Measurements from ENCODE around the gene CCDC188. TPM values are rescaled to one million over a fixed set of nuclear protein-coding genes. Genes with fewer than 3 reads are reported as not detected.

CCDC188 gene
- total RNA-seq, 1 donor = not detected

DNA sequence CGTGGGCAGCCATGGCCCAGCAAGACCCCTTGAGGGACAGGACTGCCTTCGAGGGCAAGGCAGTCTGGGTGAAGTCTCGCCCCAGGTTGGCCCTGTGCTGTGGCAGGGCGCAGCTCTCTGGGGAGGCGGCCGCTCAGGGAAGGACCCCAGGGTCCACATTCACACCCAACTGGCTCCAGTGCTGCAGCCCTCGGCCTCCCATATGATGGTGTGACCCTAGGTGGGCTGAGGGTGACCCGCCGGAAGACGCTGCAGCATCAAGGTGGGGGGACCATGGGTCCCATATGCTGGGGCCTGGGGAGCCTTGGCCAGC is 28.0 kb upstream of the CCDC188 start:
- Histone ChIP-seq H3K9me3 (ENCODE audit: low read depth, low read length) (no peaks in the 10 kb centered on the region), H3K4me1 (ENCODE audit: insufficient read depth, low read length) (no peaks in the 10 kb centered on the region), H3K4me3 (ENCODE audit: low read length) (no peak overlapping the region), H3K27me3 (ENCODE audit: insufficient read depth, low read length) (no peaks in the 10 kb centered on the region)

DNA sequence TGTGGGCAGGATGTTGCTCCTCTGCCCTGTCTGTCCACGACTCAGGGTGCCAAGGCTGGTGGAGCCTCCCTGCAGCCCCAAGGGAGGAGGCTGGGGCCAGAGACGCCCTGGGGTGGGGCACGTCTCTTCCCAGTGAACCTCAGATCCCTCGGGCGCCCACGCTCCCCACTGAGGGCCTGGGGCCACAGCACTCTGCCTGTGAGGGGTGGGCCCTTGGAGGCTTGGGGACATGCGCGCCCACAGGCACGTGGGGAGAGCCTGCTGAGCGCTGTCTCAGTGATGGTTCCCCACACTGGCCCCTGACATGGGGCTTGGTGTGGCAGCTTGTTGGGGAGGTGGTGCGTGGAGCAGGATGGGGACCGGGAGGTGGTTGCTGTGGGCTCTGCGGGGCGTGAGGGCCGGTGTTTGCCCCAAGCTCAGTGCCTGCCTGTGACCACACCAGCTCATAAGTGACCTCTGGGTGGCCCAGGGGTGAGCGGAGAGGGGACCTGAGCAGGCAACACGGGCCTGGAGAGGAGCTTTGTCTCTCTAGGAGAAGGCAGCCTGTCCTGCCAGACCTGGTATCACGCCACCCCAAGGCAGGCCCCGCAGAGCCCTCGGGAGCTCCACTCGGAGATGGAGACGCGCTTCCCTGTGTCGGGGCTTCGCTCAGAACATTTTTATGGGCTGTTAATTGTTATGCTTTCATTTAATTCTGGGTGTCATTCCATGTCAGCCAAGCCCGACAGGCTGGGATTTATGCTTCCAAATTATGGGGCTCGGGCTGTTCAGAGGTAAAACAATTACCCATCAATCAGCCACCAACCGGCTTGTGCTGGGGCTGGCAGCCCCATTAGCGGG is 27.4 kb upstream of the CCDC188 start:
- Histone ChIP-seq H3K27me3 (ENCODE audit: insufficient read depth, low read length) (no peaks in the 10 kb centered on the region), H3K9me3 (ENCODE audit: low read depth, low read length) (no peaks in the 10 kb centered on the region), H3K4me1 (ENCODE audit: insufficient read depth, low read length) (no peaks in the 10 kb centered on the region), H3K4me3 (ENCODE audit: low read length) (no peak overlapping the region)

DNA sequence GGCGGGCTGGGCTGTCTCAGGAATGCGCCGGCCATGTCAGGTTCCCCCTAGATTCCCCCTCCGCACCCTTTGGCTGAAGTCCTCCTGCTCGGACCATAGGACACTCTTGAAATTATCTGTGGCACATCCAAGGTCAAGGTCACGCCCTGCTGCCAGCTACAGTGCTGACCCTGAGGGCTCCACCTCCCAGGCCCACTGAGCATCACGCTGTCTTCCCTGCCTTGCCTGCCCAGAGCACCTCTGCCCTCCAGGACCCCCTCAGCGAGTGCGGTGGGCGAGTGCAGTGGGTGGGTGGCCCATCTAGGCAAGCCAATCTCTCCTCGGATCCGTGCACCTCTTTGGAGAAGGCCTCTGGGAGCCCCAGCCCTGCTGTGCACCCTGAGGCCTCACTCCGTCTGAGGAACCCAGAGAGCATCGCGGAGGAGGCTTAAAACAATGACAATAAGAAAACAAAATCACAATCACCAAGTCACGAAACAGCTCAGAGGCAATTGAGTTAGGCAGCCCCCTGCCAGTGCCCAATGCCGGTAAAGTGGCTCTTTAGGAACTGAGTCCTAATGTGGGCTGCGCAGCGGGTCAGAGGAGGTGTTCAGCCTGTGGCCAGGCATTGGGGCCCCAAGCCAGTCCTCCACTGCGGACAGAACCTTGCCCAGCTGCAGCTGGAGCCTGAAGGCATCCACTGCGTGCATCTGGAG is 26.5 kb upstream of the CCDC188 start:
- H3K9me3 ChIP-seq (ENCODE audit: low read depth, low read length) = no peaks in the 10 kb centered on the region
- H3K4me3 ChIP-seq (ENCODE audit: low read length) = no peak overlapping the region
- no peaks in the 10 kb centered on the region for H3K27me3 ChIP-seq (ENCODE audit: insufficient read depth, low read length)
- no peaks in the 10 kb centered on the region for H3K4me1 ChIP-seq (ENCODE audit: insufficient read depth, low read length)

DNA sequence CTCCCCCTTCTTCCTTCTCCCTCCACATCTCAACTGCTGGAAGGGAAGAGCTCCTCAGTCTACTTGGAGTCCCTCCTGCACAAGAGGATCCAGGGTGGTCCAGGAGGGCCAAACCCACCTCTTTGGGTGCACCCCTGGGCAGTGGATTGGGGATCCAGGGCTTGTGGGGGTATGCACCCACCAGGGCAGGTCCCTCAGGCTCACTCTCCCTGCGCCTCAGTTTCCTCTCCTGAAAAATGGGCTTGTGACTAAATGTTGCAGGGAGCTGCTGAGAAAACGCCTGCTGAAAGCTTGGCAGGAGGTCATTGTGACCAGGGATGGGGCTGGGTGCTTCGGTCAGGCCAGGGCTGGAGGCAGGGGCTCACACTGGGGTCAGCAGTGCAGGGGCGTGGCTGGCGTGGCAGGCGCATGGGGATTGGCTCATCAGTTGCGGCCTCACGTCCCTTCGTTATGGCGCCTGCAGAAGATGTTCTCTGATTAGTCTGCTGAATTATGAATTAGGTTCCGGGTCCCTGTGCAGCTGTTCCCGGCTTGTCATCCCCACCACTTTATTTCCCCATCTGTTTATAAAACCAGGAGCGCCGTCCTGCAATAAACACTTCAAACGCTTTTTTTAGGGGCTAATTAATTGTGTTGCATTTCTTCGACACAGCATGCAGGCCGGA is 25.7 kb upstream of the CCDC188 start:
- Histone ChIP-seq H3K27me3 (ENCODE audit: insufficient read depth, low read length) (no peaks in the 10 kb centered on the region), H3K4me1 (ENCODE audit: insufficient read depth, low read length) (no peaks in the 10 kb centered on the region), H3K9me3 (ENCODE audit: low read depth, low read length) (no peaks in the 10 kb centered on the region), H3K4me3 (ENCODE audit: low read length) (no peak overlapping the region)

DNA sequence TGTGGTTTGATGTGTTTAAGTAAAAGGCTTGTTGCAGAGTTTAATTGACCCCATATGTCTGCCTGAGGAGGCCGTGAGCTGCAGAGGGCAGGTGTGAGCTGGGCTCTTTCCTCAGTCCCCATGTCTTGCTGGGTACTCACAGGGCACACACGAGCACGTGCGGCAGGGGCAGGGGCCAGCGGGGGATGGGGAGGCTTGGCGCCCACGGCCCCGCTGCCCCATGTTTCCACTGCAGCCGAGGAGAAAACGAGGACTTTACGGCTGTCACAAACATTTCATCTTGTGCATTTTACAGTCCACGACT is 24.7 kb upstream of the CCDC188 start:
- H3K4me1 ChIP-seq (ENCODE audit: insufficient read depth, low read length) = no peaks in the 10 kb centered on the region
- H3K27me3 ChIP-seq (ENCODE audit: insufficient read depth, low read length) = no peaks in the 10 kb centered on the region
- no peak overlapping the region for H3K4me3 ChIP-seq (ENCODE audit: low read length)

DNA sequence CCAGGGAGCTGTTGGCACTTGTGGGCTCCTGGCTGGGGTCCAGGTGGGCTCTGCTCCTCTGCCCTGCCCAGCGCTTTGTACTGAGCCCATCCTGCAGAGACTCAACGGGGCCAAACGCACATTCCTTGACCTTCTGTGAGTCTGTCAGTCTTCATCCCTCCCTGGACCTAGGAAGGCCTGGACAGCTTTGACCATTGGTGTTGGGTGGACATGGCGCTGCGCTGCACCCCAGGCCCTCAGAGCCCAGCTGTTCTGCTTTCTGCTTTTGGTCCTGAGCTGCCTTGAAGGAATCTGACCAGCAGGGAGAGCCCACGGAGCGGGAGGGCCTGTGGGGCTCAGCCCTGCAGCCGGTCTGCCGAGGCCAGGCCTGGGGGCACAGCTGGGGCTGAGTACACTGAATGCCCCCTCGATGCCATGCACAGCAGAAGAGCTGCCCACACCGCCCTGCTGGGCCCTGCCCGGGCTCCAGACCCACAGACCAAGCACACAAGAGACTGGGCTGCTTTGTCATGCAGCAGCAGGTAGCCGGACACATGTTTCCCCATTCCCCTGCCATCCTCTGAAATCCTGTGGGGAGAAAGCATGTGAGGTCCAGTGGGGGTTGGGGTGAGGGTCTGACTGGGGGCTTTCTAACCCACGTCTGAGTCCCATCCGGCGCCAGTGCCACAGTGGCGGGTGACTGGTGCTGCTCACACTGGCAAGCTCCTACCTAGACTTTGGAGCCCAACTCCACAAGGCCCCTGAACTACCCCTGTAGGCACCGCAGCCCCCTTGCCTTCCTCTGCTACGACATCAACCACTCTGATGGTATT is 24.1 kb upstream of the CCDC188 start:
- Histone ChIP-seq H3K4me3 (ENCODE audit: low read length) (no peak overlapping the region), H3K27me3 (ENCODE audit: insufficient read depth, low read length) (no peaks in the 10 kb centered on the region), H3K4me1 (ENCODE audit: insufficient read depth, low read length) (no peaks in the 10 kb centered on the region), H3K9me3 (ENCODE audit: low read depth, low read length) (no peaks in the 10 kb centered on the region)

More for the DNA sequence above, 24.7 kb upstream of the CCDC188 start:
- H3K9me3 ChIP-seq (ENCODE audit: low read depth, low read length) = no peaks in the 10 kb centered on the region

DNA sequence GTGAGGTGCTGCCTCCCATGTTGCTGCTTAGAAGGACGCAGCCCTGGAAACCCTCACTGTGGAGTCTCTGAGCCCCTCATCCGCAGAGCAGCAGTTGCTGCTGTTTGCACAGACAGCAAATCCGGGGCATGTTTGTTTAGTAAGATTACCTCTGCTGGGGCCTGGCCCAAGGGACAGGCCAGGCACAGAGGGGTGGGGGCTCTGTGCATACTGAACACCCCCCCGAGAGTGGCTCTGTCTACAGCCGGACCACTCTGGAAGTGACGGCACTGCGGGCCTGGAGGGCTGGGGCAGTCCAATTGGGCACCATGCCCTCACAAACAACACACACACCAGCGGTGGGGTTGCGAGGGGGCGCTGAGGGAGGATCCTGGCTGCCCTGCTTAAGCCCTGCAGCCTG is 22.9 kb upstream of the CCDC188 start:
- no peaks in the 10 kb centered on the region for H3K9me3 ChIP-seq (ENCODE audit: low read depth, low read length)
- H3K4me1 ChIP-seq (ENCODE audit: insufficient read depth, low read length) = no peaks in the 10 kb centered on the region
- H3K4me3 ChIP-seq (ENCODE audit: low read length) = no peak overlapping the region
- H3K27me3 ChIP-seq (ENCODE audit: insufficient read depth, low read length) = no peaks in the 10 kb centered on the region

DNA sequence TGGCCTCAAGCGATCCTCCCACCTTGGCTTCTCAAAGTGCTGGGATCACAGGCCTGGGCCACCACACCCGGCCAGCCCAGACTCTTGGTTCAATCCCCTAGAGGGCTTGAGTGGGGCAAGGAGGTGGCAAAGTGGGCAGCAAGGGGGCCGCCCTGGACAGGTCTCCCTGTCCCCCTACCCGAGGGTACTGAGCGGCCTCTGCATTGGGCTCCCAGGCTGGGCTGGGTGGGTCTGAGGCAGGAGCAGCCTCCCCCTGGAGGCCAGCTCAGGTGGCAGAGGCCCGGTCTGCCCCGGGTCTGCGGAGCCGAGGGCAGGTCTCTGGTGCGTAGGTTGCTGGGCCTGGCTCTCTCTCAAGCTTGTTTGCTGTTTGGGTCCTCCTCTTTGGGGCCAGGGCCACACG is 22.4 kb upstream of the CCDC188 start:
- H3K9me3 ChIP-seq (ENCODE audit: low read depth, low read length) = no peaks in the 10 kb centered on the region
- H3K4me3 ChIP-seq (ENCODE audit: low read length) = no peak overlapping the region

DNA sequence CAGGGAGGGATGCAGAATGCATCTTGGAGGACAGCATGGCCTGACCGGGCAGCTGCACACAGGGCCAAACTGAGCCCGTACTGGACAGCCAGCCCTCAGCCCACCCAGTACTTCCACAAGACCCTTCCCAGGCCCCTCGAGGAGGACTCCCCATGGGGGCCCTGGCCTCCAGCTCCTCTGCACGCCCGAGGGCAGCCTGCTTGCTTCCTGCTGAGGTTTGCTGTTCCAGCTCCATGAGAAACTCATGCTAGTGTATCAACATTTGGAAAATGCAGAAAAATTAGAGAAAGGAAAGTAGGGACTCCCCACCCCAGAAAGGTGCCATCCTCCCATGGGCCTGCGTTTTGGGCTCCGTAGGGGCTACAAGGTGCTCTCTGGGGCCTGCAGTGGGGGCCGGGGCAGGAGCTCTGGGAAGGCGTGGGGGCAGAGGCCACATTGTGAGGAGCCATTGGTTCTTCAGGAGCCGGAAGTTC is 21.3 kb upstream of the CCDC188 start:
- Histone ChIP-seq H3K27me3 (ENCODE audit: insufficient read depth, low read length) (no peaks in the 10 kb centered on the region), H3K4me1 (ENCODE audit: insufficient read depth, low read length) (no peaks in the 10 kb centered on the region), H3K9me3 (ENCODE audit: low read depth, low read length) (no peaks in the 10 kb centered on the region), H3K4me3 (ENCODE audit: low read length) (no peak overlapping the region)

More for the DNA sequence above, 22.4 kb upstream of the CCDC188 start:
- Histone ChIP-seq H3K27me3 (ENCODE audit: insufficient read depth, low read length) (no peaks in the 10 kb centered on the region), H3K4me1 (ENCODE audit: insufficient read depth, low read length) (no peaks in the 10 kb centered on the region)

DNA sequence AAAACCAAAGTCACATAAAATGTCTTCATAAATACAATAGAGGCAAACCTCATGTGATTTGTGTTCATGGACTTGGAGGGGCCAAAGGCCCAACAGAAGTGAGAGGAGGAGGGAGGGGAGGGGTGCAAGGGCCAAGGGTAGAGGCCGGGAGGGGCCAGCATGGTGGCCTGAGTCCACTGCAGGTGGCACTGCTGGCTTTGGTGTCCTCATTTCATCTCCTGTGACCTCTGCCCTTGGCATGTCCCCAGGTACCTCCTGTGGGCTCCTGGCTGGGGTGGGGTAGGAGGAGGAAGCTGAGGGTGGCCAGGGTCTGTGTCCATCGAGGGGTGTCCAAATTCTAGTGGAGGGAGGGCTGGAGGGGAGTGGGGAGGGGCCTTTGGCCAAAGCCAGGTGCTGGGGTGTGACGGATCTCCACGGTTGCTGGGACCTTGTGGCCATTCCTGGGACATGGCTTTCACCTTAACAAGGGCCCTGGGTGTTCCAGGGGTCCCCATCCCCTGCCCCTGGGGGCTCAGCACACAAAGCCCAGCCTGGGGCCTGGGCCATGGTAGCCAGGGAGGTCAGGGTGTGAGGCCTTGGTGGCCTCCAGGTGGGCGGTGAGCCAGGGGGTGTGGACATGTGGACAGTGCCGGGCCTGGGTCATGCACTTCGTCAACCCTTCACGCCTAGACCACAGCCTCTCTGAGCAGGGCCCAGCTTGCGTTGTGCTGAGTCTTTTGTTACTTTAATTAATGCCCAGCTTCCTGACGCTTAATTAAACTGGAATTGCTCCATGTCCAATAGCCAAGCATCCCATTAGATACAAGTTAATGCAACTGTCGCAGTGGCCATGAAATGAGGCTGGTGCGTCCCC is 20.7 kb upstream of the CCDC188 start:
- Histone ChIP-seq H3K4me3 (ENCODE audit: low read length) (no peak overlapping the region), H3K4me1 (ENCODE audit: insufficient read depth, low read length) (no peaks in the 10 kb centered on the region), H3K27me3 (ENCODE audit: insufficient read depth, low read length) (no peaks in the 10 kb centered on the region), H3K9me3 (ENCODE audit: low read depth, low read length) (no peaks in the 10 kb centered on the region)

DNA sequence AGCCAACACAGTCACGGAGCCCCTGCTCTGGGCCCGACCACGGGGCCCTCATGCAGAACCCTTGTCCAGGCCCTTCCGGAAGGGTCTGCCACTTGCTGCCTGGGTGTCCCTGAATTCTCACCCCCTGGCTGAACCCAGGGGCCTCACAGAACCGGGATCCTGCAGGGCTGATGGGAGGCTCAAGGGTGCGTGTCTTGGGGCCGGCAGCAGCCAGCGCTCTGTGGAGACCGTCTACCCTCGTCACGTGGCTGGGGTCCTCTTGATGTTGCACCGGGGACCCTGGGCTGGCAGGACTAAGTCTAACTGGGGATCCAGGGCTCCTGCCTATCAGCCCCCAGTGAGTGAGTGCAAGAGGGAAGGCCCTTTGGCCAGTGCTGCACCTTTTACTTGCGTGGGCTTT is 19.3 kb upstream of the CCDC188 start:
- Histone ChIP-seq H3K9me3 (ENCODE audit: low read depth, low read length) (no peaks in the 10 kb centered on the region), H3K4me1 (ENCODE audit: insufficient read depth, low read length) (no peaks in the 10 kb centered on the region), H3K4me3 (ENCODE audit: low read length) (no peak overlapping the region), H3K27me3 (ENCODE audit: insufficient read depth, low read length) (no peaks in the 10 kb centered on the region)

DNA sequence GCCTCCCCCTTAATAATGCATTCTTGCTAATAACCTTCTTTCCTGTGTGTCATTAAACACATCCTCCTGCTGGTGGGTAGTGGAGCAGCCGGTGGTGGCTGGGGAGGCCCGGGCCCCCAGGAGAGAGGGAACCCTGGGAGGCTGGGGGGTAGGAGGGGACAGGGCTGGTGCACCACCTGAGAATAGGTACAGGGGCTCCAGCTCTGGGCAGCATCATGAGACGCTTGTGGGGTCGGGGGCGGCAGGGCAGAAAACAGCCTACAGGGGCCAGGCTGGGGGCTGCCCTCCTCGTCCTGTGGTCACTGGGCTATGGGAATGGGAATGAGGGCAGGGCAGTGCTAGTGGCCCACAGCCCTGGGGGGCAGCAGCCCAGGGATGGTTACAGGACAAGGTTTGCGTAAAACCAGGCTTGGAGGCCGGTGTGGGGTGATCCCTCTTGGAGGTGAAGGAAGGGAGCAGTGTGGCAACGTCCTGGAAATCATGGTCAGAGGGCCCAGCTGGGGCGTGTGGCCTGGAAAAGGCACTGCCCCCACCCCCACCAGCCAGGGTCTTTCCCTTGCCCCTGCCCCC is 18.5 kb upstream of the CCDC188 start:
- Histone ChIP-seq H3K27me3 (ENCODE audit: insufficient read depth, low read length) (no peaks in the 10 kb centered on the region), H3K4me3 (ENCODE audit: low read length) (no peak overlapping the region), H3K9me3 (ENCODE audit: low read depth, low read length) (no peaks in the 10 kb centered on the region), H3K4me1 (ENCODE audit: insufficient read depth, low read length) (no peaks in the 10 kb centered on the region)

DNA sequence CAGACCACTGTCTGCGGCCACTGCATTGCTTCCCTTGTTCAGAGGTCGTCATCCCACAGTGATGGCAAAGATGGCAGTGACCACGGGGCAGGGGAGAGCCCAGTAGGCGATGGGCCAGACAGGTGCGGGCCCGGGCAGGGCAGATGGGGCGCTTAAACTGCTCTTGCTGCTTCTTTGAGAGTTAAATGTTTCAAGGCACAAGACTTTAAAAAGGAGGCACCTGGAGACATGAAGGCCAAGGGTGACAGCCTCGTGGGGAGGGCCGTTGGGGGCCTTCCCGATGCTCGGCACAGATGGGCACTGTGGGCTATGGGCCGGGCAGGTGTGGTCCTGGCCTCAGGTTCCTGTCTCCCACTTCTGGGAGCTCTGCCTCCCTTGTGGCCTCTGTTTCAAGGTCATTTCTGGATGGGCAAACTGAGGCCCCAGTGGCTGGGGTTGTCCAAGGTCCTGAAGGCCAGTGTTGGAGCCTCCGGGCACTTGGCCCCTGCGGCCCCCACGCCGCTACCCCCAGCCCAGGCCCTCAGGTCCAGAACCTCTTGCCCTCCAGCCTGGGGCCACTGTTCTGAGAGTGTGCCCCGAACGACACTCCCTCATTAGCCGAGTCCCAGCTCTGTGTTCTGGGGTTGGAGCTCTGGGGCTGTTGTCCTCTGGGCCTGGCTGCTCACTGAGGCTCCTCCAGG is 16.9 kb upstream of the CCDC188 start:
- Histone ChIP-seq H3K27me3 (ENCODE audit: insufficient read depth, low read length) (no peaks in the 10 kb centered on the region), H3K4me1 (ENCODE audit: insufficient read depth, low read length) (no peaks in the 10 kb centered on the region), H3K4me3 (ENCODE audit: low read length) (no peak overlapping the region)

More for the DNA sequence above, 16.9 kb upstream of the CCDC188 start:
- H3K9me3 ChIP-seq (ENCODE audit: low read depth, low read length) = no peaks in the 10 kb centered on the region
